Measurements from ENCODE around the gene CSNK1G1.

Gene CSNK1G1

DNA sequence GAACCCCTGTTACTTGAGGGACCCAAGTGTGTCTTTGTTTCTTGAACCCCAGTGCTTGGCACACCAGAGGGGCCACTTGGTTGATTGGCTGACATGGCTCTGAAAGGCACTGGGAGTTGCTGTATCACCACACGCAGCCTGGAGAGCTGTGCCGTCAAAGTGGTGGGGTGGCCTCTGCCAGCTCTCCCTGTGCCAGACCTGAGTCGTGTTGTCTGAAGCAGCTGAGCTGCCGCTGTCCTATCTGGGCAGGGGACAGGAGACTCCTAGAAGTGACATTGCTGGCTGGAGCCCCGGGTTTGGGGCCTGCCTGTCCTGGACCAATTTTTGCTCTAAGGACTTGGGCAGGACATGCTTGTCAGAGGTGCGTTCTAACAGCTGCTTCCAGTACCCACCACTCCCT is 209.9 kb downstream of the CSNK1G1 start:
- H4K20me1 ChIP-seq (ENCODE audit: low read depth, low read length): no peaks in the 10 kb centered on the region
- TF ChIP-seq, protein P1, sequence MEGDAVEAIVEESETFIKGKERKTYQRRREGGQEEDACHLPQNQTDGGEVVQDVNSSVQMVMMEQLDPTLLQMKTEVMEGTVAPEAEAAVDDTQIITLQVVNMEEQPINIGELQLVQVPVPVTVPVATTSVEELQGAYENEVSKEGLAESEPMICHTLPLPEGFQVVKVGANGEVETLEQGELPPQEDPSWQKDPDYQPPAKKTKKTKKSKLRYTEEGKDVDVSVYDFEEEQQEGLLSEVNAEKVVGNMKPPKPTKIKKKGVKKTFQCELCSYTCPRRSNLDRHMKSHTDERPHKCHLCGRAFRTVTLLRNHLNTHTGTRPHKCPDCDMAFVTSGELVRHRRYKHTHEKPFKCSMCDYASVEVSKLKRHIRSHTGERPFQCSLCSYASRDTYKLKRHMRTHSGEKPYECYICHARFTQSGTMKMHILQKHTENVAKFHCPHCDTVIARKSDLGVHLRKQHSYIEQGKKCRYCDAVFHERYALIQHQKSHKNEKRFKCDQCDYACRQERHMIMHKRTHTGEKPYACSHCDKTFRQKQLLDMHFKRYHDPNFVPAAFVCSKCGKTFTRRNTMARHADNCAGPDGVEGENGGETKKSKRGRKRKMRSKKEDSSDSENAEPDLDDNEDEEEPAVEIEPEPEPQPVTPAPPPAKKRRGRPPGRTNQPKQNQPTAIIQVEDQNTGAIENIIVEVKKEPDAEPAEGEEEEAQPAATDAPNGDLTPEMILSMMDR (IDR thresholded peaks at IDR 0.05; ENCODE audit: insufficient read depth, low read length, poor library complexity, severe bottlenecking): no peak
- no peak for TF ChIP-seq EZH2phosphoT487 (conservative IDR thresholded peaks at IDR 0.05; ENCODE audit: low read length)
- no peak overlapping the region for H3K4me3 ChIP-seq (ENCODE audit: insufficient read depth, low read length, poor library complexity, severe bottlenecking)
- H3K4me2 ChIP-seq (ENCODE audit: low read depth, low read length, poor library complexity, severe bottlenecking): no peak overlapping the region
- H3K9me3 ChIP-seq (ENCODE audit: insufficient read depth, low read length): no peaks in the 10 kb centered on the region
- H3K36me3 ChIP-seq (ENCODE audit: low read length): no peaks in the 10 kb centered on the region; the same call in 1 of the 2 replicates
- no peak overlapping the region for H3K9ac ChIP-seq (ENCODE audit: low read length)
- H3K9me2 ChIP-seq (replicated peaks; ENCODE audit: insufficient read depth, low read length): no peaks in the 10 kb centered on the region
- H3K27me3 ChIP-seq (ENCODE audit: low read length): no peaks in the 10 kb centered on the region
- no peak overlapping the region for H3K27ac ChIP-seq (ENCODE audit: low read depth, low read length)
- no peak overlapping the region for H2AFZ ChIP-seq (ENCODE audit: low read depth, low read length, severe bottlenecking)
- no peaks in the 10 kb centered on the region for H3K79me2 ChIP-seq (ENCODE audit: insufficient read depth, low read length)
- 0 out of 2 replicates have a peak, but pooled peaks cover 7% of the 10 kb centered on the region for H3F3A ChIP-seq (ENCODE audit: insufficient read depth)

DNA sequence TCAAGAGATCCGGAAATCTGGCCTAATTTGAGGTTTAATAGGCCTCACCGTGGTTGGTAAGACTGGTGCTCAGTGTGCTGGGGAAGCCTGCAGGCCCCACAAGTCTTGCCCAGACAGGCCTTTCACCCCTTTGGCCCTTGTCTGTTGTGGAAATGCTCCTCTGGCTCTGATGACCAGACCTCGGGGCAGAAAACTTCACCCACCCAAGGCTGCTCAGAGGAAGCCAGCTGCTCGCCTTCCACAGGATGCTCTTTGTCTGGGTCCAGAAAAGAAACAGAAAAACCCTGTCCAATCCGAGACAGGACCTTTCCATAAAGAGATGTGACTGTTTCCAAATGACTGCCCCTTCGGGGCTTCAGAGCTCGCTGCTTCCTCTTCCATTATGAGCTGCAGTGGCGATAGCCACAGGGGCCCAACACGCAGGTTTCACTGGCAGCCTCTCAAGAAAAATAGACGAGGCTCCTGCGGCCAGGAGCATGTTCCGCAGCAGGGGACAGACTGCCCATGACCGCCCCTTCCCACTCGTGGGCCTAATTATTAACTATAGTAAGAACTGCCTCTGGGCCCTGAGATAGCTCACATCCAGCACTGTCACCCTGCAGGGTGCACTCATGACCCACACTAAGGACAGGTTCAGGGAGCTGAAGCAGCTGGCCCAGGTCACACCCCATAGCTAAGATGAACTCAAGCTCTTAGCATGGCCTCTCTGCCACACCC is 211.2 kb downstream of the CSNK1G1 start:
- Histone ChIP-seq H3K36me3 (ENCODE audit: low read length) (no peaks in the 10 kb centered on the region; the same call in 1 of the 2 replicates), H4K20me1 (ENCODE audit: low read depth, low read length) (no peaks in the 10 kb centered on the region), H3K4me2 (ENCODE audit: low read depth, low read length, poor library complexity, severe bottlenecking) (no peak overlapping the region), H3F3A (ENCODE audit: insufficient read depth) (0 out of 2 replicates have a peak, but pooled peaks cover 7% of the 10 kb centered on the region), H3K27ac (ENCODE audit: low read depth, low read length) (no peak overlapping the region), H2AFZ (ENCODE audit: low read depth, low read length, severe bottlenecking) (no peak overlapping the region), H3K27me3 (ENCODE audit: low read length) (no peaks in the 10 kb centered on the region), H3K9me2 (replicated peaks; ENCODE audit: insufficient read depth, low read length) (no peaks in the 10 kb centered on the region), H3K9me3 (ENCODE audit: insufficient read depth, low read length) (no peaks in the 10 kb centered on the region), H3K79me2 (ENCODE audit: insufficient read depth, low read length) (no peaks in the 10 kb centered on the region), H3K9ac (ENCODE audit: low read length) (no peak overlapping the region), H3K4me3 (ENCODE audit: insufficient read depth, low read length, poor library complexity, severe bottlenecking) (no peak overlapping the region)
- TF ChIP-seq, protein P1 (IDR thresholded peaks at IDR 0.05; ENCODE audit: insufficient read depth, low read length, poor library complexity, severe bottlenecking): no peak
- no peak for TF ChIP-seq EZH2phosphoT487 (conservative IDR thresholded peaks at IDR 0.05; ENCODE audit: low read length)

DNA sequence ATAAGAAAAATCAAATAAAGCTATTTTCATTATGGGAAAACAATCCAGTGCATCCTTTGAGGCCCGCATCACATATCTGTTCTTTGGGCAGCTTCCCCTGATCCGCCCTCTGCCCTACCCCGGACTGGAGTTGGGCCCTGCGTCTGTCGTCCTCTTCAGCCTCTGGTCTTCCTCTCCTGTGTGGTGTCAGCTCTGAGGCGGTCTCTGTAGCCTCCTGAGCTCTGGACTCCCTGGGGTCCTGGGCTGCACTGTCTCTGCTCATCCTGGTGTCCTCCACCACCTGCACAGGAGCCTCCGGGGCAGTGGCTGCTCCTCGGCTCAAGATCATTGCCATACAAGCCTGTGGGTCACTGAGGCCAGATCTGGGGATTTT is 211.8 kb downstream of the CSNK1G1 start:
- no peaks in the 10 kb centered on the region for H3K79me2 ChIP-seq (ENCODE audit: insufficient read depth, low read length)
- no peaks in the 10 kb centered on the region for H3K9me3 ChIP-seq (ENCODE audit: insufficient read depth, low read length)
- H3K4me3 ChIP-seq (ENCODE audit: insufficient read depth, low read length, poor library complexity, severe bottlenecking): no peak overlapping the region
- 0 out of 2 replicates have a peak, but pooled peaks cover 7% of the 10 kb centered on the region for H3F3A ChIP-seq (ENCODE audit: insufficient read depth)
- no peaks in the 10 kb centered on the region for H3K9me2 ChIP-seq (replicated peaks; ENCODE audit: insufficient read depth, low read length)
- no peak overlapping the region for H3K27ac ChIP-seq (ENCODE audit: low read depth, low read length)
- no peak overlapping the region for H3K4me2 ChIP-seq (ENCODE audit: low read depth, low read length, poor library complexity, severe bottlenecking)
- no peak overlapping the region for H3K9ac ChIP-seq (ENCODE audit: low read length)
- no peaks in the 10 kb centered on the region; the same call in 1 of the 2 replicates for H3K36me3 ChIP-seq (ENCODE audit: low read length)
- H4K20me1 ChIP-seq (ENCODE audit: low read depth, low read length): no peaks in the 10 kb centered on the region
- H3K27me3 ChIP-seq (ENCODE audit: low read length): no peaks in the 10 kb centered on the region
- no peak for TF ChIP-seq EZH2phosphoT487 (conservative IDR thresholded peaks at IDR 0.05; ENCODE audit: low read length)
- TF ChIP-seq, protein P1 (IDR thresholded peaks at IDR 0.05; ENCODE audit: insufficient read depth, low read length, poor library complexity, severe bottlenecking): no peak
- no peak overlapping the region for H2AFZ ChIP-seq (ENCODE audit: low read depth, low read length, severe bottlenecking)
